GM12864 (cell line): ENCODE measurements around the gene LPAR1.

Source experiments
- DNase-seq: peaks from one replicate; pipeline ENCODE4 v3.0.0-alpha.2; 2011; ENCODE audit warnings: low read depth
- H3K4me3 ChIP-seq: 2 replicates; pipeline ENCODE4 v1.5.1; 2011; ENCODE audit warnings: mild to moderate bottlenecking, low read depth, low read length, control low read depth
- TF ChIP-seq, protein P1 (sequence below): IDR thresholded peaks from 2 replicates; pipeline ENCODE4 v1.5.1; 2011; ENCODE audit warnings: low read depth, mild to moderate bottlenecking, moderate library complexity, low read length, control low read depth, inconsistent platforms; ENCODE audit errors: missing control alignments

The LPAR1 gene

DNA sequence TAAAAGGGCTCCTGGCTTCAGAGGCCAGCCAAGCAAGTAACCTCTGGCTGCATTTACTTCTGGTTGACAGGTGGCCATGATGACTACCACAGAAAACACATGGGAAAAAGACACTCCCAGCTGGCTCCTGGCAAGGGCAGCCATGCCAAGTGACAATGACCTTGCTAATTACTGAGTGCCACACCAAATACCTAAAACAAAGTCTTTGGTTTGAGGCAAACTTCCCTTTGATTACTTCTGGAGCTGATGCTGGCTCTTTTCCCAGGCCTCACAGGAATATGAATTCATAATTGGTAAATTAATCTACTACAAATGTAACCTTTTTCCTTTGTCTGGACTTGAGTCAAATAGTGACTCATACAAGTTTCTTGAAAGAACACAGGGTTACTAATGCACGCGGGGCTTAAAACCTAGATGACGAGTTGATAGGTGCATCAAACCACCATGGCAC lies 61.0 kb downstream of the LPAR1 start:
- no peak for DNase-seq
- TF ChIP-seq, protein P1, sequence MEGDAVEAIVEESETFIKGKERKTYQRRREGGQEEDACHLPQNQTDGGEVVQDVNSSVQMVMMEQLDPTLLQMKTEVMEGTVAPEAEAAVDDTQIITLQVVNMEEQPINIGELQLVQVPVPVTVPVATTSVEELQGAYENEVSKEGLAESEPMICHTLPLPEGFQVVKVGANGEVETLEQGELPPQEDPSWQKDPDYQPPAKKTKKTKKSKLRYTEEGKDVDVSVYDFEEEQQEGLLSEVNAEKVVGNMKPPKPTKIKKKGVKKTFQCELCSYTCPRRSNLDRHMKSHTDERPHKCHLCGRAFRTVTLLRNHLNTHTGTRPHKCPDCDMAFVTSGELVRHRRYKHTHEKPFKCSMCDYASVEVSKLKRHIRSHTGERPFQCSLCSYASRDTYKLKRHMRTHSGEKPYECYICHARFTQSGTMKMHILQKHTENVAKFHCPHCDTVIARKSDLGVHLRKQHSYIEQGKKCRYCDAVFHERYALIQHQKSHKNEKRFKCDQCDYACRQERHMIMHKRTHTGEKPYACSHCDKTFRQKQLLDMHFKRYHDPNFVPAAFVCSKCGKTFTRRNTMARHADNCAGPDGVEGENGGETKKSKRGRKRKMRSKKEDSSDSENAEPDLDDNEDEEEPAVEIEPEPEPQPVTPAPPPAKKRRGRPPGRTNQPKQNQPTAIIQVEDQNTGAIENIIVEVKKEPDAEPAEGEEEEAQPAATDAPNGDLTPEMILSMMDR, result no peak
- no peak overlapping the region for H3K4me3 ChIP-seq

GRCh38 chr9:110975969-110976368 lies 62.3 kb downstream of the LPAR1 start:
- H3K4me3 ChIP-seq, result no peak overlapping the region
- DNase-seq, result no peak
- TF ChIP-seq, protein P1, result no peak

DNA sequence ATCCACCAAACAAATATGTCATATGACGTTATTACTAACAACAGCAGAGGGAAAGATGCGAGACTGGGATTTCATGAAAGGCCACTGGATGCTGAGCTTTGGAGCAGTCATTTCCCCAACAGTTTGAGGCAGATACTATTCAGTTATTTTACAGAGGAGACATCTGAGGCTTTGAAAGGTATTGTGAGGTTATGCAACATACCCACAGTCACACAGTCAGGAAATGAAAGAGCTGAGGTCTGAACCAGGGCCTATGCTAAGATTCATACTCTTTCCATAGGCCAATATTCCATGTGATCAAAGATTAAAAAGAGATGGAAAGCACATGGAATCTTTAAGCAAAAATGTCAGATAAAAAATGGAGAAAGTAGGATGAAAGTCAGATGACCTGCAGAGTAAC lies 63.0 kb downstream of the LPAR1 start:
- TF ChIP-seq, protein P1, result no peak
- H3K4me3 ChIP-seq, result no peak overlapping the region
- DNase-seq, result no peak

GRCh38 chr9:110971705-110972104 lies 66.6 kb downstream of the LPAR1 start:
- TF ChIP-seq, protein P1, result no peak
- H3K4me3 ChIP-seq, result no peak overlapping the region
- DNase-seq, result no peak

GRCh38 chr9:110971234-110971633 lies 67.0 kb downstream of the LPAR1 start:
- TF ChIP-seq, protein P1, result no peak
- no peak overlapping the region for H3K4me3 ChIP-seq
- DNase-seq, result no peak

- H3K4me3 ChIP-seq, result no peak overlapping the region
- DNase-seq, result no peak
- TF ChIP-seq, protein P1, result no peak
Measured at GRCh38 chr9:110969971-110970386, 68.3 kb downstream of the LPAR1 start.

DNA sequence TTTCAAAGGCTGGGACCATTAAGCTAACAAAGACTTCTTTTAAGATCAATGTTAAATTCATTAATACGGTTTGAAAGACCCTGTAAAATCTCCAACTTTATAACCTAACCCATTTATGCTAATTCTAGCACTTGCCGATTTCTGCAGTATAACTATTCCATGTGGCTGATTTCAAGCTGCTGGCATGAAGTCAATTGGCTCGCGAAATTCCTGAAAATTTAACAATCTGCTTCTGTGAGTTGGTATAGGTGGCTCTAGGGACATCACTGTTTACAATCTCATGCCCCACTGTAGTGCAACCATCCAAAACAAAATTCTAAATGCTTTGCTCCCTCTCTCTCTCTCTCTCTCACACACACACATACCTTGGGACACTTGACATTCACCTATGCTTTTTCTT lies 70.2 kb downstream of the LPAR1 start:
- no peak for DNase-seq
- TF ChIP-seq, protein P1, result no peak
- H3K4me3 ChIP-seq, result no peak overlapping the region
